SK-N-SH (cell line): ENCODE data around the gene VTCN1. TPM values are rescaled to one million over a fixed set of nuclear protein-coding genes. Genes with fewer than 3 reads are reported as not detected.

ENCODE experiments used
- CTCF ChIA-PET: fragments of 300-600, 350-600 bp; formaldehyde crosslinking; extraction: SDS; loops from one replicate; lab custom pipeline; 2021; lab: Yijun Ruan, JAX
- POLR2A ChIA-PET: fragments of 350-600 bp; sonication (Branson Sonifier 250); formaldehyde crosslinking; extraction: SDS; loops from one replicate; lab custom pipeline; 2020; ENCODE audit warnings: antibody characterized with exemption, inconsistent platforms; lab: Yijun Ruan, JAX
- DNase-seq: peaks from one replicate; pipeline ENCODE4 v3.0.0; 2012
- H2AFZ ChIP-seq: fragments of 200-600 bp; sonication (generic); 2 replicates; pipeline ENCODE4 v1.8.1; 2016; ENCODE audit warnings: antibody characterized with exemption, mild to moderate bottlenecking, low read depth
- H3F3A ChIP-seq: fragments of 200-600 bp; sonication (generic); replicated peaks from 2 replicates; pipeline ENCODE3; 2016; ENCODE audit warnings: antibody characterized with exemption, mild to moderate bottlenecking; ENCODE audit not compliant: insufficient read depth
- H3K27ac ChIP-seq, 2 experiments: fragments of 200-500 bp in 1 of 2; fragments of 200-600 bp in 1 of 2; sonication (Bioruptor generic) in 1 of 2; sonication (generic), shearing (Covaris generic) in 1 of 2; 2 replicates each; pipeline versions ENCODE4 v1.5.1 to v1.6.1; 2014 to 2016; ENCODE audit warnings: low read depth in 2 of 2, inconsistent platforms in 1 of 2, low read length in 1 of 2, mild to moderate bottlenecking in 1 of 2, mixed read lengths in 1 of 2
- H3K27me3 ChIP-seq: fragments of 200-600 bp; sonication (generic), shearing (Covaris generic); 2 replicates; pipeline ENCODE4 v1.6.1; 2016; ENCODE audit warnings: mixed run types; ENCODE audit not compliant: insufficient read depth
- H3K36me3 ChIP-seq, 2 experiments: fragments of 200-500 bp in 1 of 2; fragments of 200-600 bp in 1 of 2; sonication (Bioruptor generic) in 1 of 2; sonication (generic) in 1 of 2; replicated peaks in 1 of 2; 2 replicates each; pipeline versions ENCODE3 to v1.5.1; 2014 to 2016; ENCODE audit warnings: low read length in 1 of 2, mild to moderate bottlenecking in 1 of 2; ENCODE audit not compliant: insufficient read depth in 2 of 2, control insufficient read depth in 1 of 2
- H3K4me1 ChIP-seq, 2 experiments: fragments of 200-500 bp in 1 of 2; fragments of 200-600 bp in 1 of 2; sonication (Bioruptor generic) in 1 of 2; sonication (generic), shearing (Covaris generic) in 1 of 2; 2 replicates each; pipeline versions ENCODE4 v1.5.1 to v1.6.1; 2014 to 2016; ENCODE audit warnings: low read depth in 1 of 2, low read length in 1 of 2, mixed run types in 1 of 2; ENCODE audit not compliant: insufficient read depth in 2 of 2, control insufficient read depth in 1 of 2
- H3K4me2 ChIP-seq: fragments of 200-600 bp; sonication (generic), shearing (Covaris generic); 2 replicates; pipeline ENCODE4 v1.6.1; 2017; ENCODE audit warnings: mixed run types
- H3K4me3 ChIP-seq, 2 experiments: fragments of 200-500 bp in 1 of 2; fragments of 200-600 bp in 1 of 2; sonication (Bioruptor generic) in 1 of 2; sonication (generic), shearing (Covaris generic) in 1 of 2; 2 replicates each; pipeline versions ENCODE4 v1.5.1 to v1.8.1; 2014 to 2016; ENCODE audit warnings: low read depth in 2 of 2, inconsistent platforms in 1 of 2, low read length in 1 of 2, mild to moderate bottlenecking in 1 of 2, mixed read lengths in 1 of 2, moderate library complexity in 1 of 2
- H3K79me2 ChIP-seq: fragments of 200-600 bp; sonication (generic); 2 replicates; pipeline ENCODE4 v1.8.1; 2017; ENCODE audit warnings: mild to moderate bottlenecking; ENCODE audit not compliant: insufficient read depth
- H3K9ac ChIP-seq: fragments of 200-600 bp; sonication (generic); 2 replicates; pipeline ENCODE4 v1.6.1; 2017; ENCODE audit warnings: mixed run types
- H3K9me2 ChIP-seq: fragments of 200-600 bp; sonication (generic); 2 replicates; pipeline ENCODE4 v1.6.1; 2017; ENCODE audit warnings: mixed run types
- H3K9me3 ChIP-seq: fragments of 200-600 bp; sonication (generic); 2 replicates; pipeline ENCODE4 v1.6.1; 2017; ENCODE audit warnings: mixed run types, mild to moderate bottlenecking, moderate library complexity
- H4K20me1 ChIP-seq: fragments of 200-600 bp; sonication (generic); 2 replicates; pipeline ENCODE4 v1.6.1; 2017; ENCODE audit warnings: mild to moderate bottlenecking, mixed run types; ENCODE audit not compliant: insufficient read depth
- CHD2 ChIP-seq: fragments of 150-350 bp; IDR thresholded peaks from 2 replicates; pipeline ENCODE4 v1.6.1; 2018; ENCODE audit warnings: low read length; ENCODE audit not compliant: partially characterized antibody
- CTCF ChIP-seq: fragments of 200-600 bp; sonication (generic); IDR thresholded peaks from 2 replicates; pipeline ENCODE4 v1.6.1; 2017; ENCODE audit warnings: antibody characterized with exemption, mild to moderate bottlenecking, moderate library complexity
- EP300 ChIP-seq, 2 experiments: IDR thresholded peaks; 2 replicates each; pipeline versions ENCODE4 v1.4.0 to v1.6.1; 2012; ENCODE audit warnings: borderline replicate concordance in 1 of 2, low read depth in 1 of 2, low read length in 1 of 2
- EZH2phosphoT487 ChIP-seq: fragments of 200-600 bp; sonication (generic); IDR thresholded peaks from 2 replicates; pipeline ENCODE4 v1.6.1; 2017; ENCODE audit warnings: low read depth, mixed run types, mild to moderate bottlenecking, antibody characterized with exemption, moderate library complexity, borderline replicate concordance
- FOSL2 ChIP-seq: IDR thresholded peaks from 2 replicates; pipeline ENCODE4 v1.4.0; 2012; ENCODE audit warnings: low read depth, mild to moderate bottlenecking, moderate library complexity, borderline replicate concordance
- FOXJ3 ChIP-seq: sonication (generic); formaldehyde crosslinking; IDR thresholded peaks from 2 replicates; pipeline ENCODE4 v1.5.1; 2020; ENCODE audit warnings: mild to moderate bottlenecking, missing genetic modification reagents
- GABPA ChIP-seq: IDR thresholded peaks from 2 replicates; pipeline ENCODE4 v1.4.0; 2012; ENCODE audit warnings: low read depth, mild to moderate bottlenecking
- IRF3 ChIP-seq: fragments of 150-350 bp; IDR thresholded peaks from 2 replicates; pipeline ENCODE4 v1.6.1; 2016; ENCODE audit warnings: mild to moderate bottlenecking, low read depth, low read length
- JUND ChIP-seq: IDR thresholded peaks from 2 replicates; pipeline ENCODE4 v1.4.0; 2012
- MXI1 ChIP-seq: IDR thresholded peaks from 2 replicates; pipeline ENCODE4 v1.6.1; 2012; ENCODE audit warnings: mild to moderate bottlenecking, low read depth, low read length, improper control_type of control experiment
- NFIC ChIP-seq: IDR thresholded peaks from 2 replicates; pipeline ENCODE4 v1.4.0; 2012; ENCODE audit warnings: borderline replicate concordance
- NRF1 ChIP-seq: IDR thresholded peaks from 2 replicates; pipeline ENCODE4 v1.6.1; 2012; ENCODE audit warnings: low read depth, mild to moderate bottlenecking, low read length
- PBX3 ChIP-seq: IDR thresholded peaks from 2 replicates; pipeline ENCODE4; 2012
- RAD21 ChIP-seq: IDR thresholded peaks from 2 replicates; pipeline ENCODE4 v1.6.1; 2012; ENCODE audit warnings: mild to moderate bottlenecking, low read length
- RFX5 ChIP-seq: IDR thresholded peaks from 2 replicates; pipeline ENCODE4 v1.6.1; 2012; ENCODE audit warnings: mild to moderate bottlenecking, improper control_type of control experiment, low read length
- RXRA ChIP-seq: IDR thresholded peaks from 2 replicates; pipeline ENCODE4 v1.4.0; 2012; ENCODE audit warnings: low read depth, mild to moderate bottlenecking, borderline replicate concordance
- SMC3 ChIP-seq: IDR thresholded peaks from 2 replicates; pipeline ENCODE4 v1.6.1; 2012; ENCODE audit warnings: low read depth, low read length, improper control_type of control experiment
- TAF1 ChIP-seq: IDR thresholded peaks from 2 replicates; pipeline ENCODE4 v1.6.1; 2012; ENCODE audit warnings: low read depth, mild to moderate bottlenecking, low read length, moderate library complexity, borderline replicate concordance
- YY1 ChIP-seq: IDR thresholded peaks from 2 replicates; pipeline ENCODE4 v1.4.0; 2012; ENCODE audit warnings: low read depth, mild to moderate bottlenecking
- ZBTB33 ChIP-seq: IDR thresholded peaks from 2 replicates; pipeline ENCODE4 v1.4.0; 2012; ENCODE audit warnings: low read depth, borderline replicate concordance
- WGBS: methylation state at CpG from one replicate; pipeline ENCODE4 v1.1.6; 2017; ENCODE audit warnings: low lambda C conversion rate; 5-methylcytosine and 5-hydroxymethylcytosine counted together
- polyA plus RNA-seq, 3 experiments: library from polyadenylated mRNA; depleted of rRNA; stranded (reverse); fragments of >200 nt; gene quantifications; 2 replicates each; pipeline ENCODE4 v1.2.3, GENCODE V29; 2012

Gene VTCN1
- polyA plus RNA-seq, 1 of the 3 experiments (the other 2 are of a cell fraction), result not detected

- H3K9me2 ChIP-seq, result no peaks in the 10 kb centered on the region
- H3K4me2 ChIP-seq, result 0 out of 2 replicates have a peak overlapping the region, but pooled peaks have one; percentile 2
- no peaks in the 10 kb centered on the region for H3K27me3 ChIP-seq
- DNase-seq, result no peak
- H3K27ac ChIP-seq, result peak overlapping the region in 1 of 2 experiments; percentile 55; a peak in 2 of 4 replicates
- TF ChIP-seq NFIC, result no peak
- peak; percentile 16; the same call in 1 of the 2 replicates for TF ChIP-seq FOSL2
- no peak for TF ChIP-seq RXRA
- no peak for TF ChIP-seq GABPA
- no peak for TF ChIP-seq TAF1
- no peaks in the 10 kb centered on the region for H3K79me2 ChIP-seq
- H3K4me3 ChIP-seq, result no peak overlapping the region
- no peaks in the 10 kb centered on the region for H3K4me1 ChIP-seq
- no peaks in the 10 kb centered on the region for H3F3A ChIP-seq
- POLR2A ChIA-PET, result no interaction called here
- H2AFZ ChIP-seq, result no peak overlapping the region
- 43% methylated on average over 2 of the region's 2 CpGs for WGBS
- no peaks in the 10 kb centered on the region for H4K20me1 ChIP-seq
- peaks cover 2 to 32% of the 10 kb centered on the region in 2 experiments for H3K36me3 ChIP-seq
- no peaks in the 10 kb centered on the region for H3K9me3 ChIP-seq
- no peak overlapping the region for H3K9ac ChIP-seq
- CTCF ChIA-PET, result interaction anchor here (1.1 to 1.5 kb wide), 3 partner anchors 10 to 17 kb away, joined by 3 to 5 read pairs (median 4); no protein-coding TSS in a partner anchor
Observed at GRCh38 chr1:117110774-117111173, 100.0 kb downstream of the VTCN1 start.

GRCh38 chr1:117107364-117107763 is 103.4 kb downstream of the VTCN1 start:
- Histone ChIP-seq H3K27me3 (no peaks in the 10 kb centered on the region), H3K36me3 (peaks cover 17% of the 10 kb centered on the region in 2 experiments), H4K20me1 (no peaks in the 10 kb centered on the region), H3K9me2 (no peaks in the 10 kb centered on the region), H3K4me2 (no peak overlapping the region), H3K4me3 (no peak overlapping the region), H3F3A (no peaks in the 10 kb centered on the region), H3K9me3 (no peaks in the 10 kb centered on the region), H3K9ac (no peak overlapping the region), H3K4me1 (no peaks in the 10 kb centered on the region), H3K79me2 (no peaks in the 10 kb centered on the region), H2AFZ (no peak overlapping the region), H3K27ac (no peak overlapping the region)
- POLR2A ChIA-PET, result no interaction called here
- WGBS, result 95% methylated on average over 2 of the region's 2 CpGs
- DNase-seq, result no peak
- TF ChIP-seq EZH2phosphoT487 (no peak), CTCF (no peak), PBX3 (no peak), NRF1 (no peak), MXI1 (no peak), IRF3 (no peak), EP300 (IDR thresholded peaks at IDR 0.05; ENCODE audit: borderline replicate concordance in 1 of 2, low read depth in 1 of 2, low read length in 1 of 2) (no peak), GABPA (no peak), RAD21 (no peak), CHD2 (no peak), TAF1 (no peak), RFX5 (no peak), SMC3 (no peak), JUND (no peak), YY1 (no peak), ZBTB33 (no peak), FOXJ3 (CRISPR knock-in tag) (no peak)
- CTCF ChIA-PET, result interaction anchor here (0.8 kb wide), 1 partner anchor 40 kb away, joined by 4 read pairs; no protein-coding TSS in a partner anchor
